Astrocyte of the cerebellum (primary cell): Measurements from ENCODE around the gene AGAP5.
"Not testable (repeated sequence)": the region's sequence is repeated elsewhere in the genome, so short reads cannot be mapped to it uniquely, and the experiment has no call there.

Experiments used
- DNase-seq: peaks from one replicate; pipeline ENCODE4 v3.0.0-alpha.2; 2011; ENCODE audit warnings: low read depth
- H3K4me3 ChIP-seq: 2 replicates; pipeline ENCODE4 v1.5.1; 2011; ENCODE audit warnings: mild to moderate bottlenecking, low read depth, low read length, moderate library complexity
- in situ Hi-C: cut with HindIII; loops from 2 replicates; pipeline ENCODE4 v1.10.0; 2017; ENCODE audit warnings: low sequenced_read_pairs
- TF ChIP-seq, protein P1 (sequence below): IDR thresholded peaks from 2 replicates; pipeline ENCODE4 v1.5.1; 2012; ENCODE audit warnings: low read length, low read depth, moderate library complexity, mild to moderate bottlenecking; ENCODE audit errors: missing control alignments

The AGAP5 gene

DNA sequence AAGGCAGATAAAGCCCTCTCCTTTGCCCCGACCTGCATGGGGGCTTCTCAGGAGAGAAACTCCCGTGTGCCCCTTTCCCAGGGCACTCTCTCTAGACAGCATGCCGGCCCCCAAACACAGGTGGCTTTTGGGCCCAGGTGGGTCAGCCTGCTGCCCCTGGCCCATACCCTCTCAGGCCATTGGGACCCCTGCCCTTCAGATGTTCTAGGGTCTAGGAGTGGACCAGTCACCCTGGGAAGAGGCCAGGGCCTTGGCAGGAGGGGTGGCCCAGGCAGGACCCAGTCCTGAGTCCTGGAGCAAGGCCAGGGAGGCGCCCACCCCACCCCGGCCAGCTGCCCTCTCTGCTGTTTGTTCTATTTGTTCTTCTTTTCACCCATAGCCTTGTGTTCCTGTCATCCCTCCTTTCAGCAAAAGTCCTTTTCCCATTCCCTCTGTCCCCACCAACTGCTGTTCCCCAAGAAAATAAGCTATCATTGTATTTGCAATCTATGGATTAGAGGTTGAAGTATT lies 36.9 kb upstream of the AGAP5 start:
- H3K4me3 ChIP-seq: no peak overlapping the region
- DNase-seq: no peak
- TF ChIP-seq, protein P1, sequence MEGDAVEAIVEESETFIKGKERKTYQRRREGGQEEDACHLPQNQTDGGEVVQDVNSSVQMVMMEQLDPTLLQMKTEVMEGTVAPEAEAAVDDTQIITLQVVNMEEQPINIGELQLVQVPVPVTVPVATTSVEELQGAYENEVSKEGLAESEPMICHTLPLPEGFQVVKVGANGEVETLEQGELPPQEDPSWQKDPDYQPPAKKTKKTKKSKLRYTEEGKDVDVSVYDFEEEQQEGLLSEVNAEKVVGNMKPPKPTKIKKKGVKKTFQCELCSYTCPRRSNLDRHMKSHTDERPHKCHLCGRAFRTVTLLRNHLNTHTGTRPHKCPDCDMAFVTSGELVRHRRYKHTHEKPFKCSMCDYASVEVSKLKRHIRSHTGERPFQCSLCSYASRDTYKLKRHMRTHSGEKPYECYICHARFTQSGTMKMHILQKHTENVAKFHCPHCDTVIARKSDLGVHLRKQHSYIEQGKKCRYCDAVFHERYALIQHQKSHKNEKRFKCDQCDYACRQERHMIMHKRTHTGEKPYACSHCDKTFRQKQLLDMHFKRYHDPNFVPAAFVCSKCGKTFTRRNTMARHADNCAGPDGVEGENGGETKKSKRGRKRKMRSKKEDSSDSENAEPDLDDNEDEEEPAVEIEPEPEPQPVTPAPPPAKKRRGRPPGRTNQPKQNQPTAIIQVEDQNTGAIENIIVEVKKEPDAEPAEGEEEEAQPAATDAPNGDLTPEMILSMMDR: no peak
- in situ Hi-C loops: no loop called here

DNA sequence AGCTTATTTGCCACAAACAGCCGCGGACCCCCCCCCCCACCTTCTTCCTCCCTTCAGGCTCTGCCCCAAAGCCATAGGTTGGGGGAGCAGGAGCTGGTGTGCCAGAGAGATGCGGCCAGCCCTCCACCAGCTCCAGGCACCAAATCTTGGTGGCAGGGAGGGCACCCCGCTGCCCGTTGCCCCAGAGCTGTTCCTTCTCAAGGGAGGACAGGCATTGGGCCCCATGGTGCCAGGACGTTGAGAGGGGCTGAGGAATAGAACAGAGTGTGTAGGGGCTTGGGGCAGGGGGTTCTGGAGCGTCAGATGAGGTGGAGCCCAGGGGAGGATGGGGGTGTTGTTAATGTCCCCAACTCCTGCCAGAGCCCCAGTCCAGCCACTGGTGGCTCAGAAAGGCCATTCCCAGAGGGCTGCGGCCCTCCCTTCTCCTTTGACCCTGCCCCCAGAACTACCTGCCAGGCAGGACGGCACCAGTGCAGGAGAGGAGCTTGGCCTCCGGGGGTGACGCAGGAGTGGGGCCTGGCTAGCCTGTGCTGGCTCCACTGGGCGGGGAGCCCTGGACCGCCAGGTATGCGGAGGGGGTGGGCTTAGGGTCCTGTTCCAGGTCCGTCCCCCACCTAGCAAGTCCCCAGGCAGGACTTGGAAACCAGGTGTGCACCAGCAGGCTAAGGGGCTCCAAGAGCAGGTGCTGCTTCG lies 36.3 kb upstream of the AGAP5 start:
- no peak overlapping the region for H3K4me3 ChIP-seq
- in situ Hi-C loops: no loop called here
- DNase-seq: no peak
- TF ChIP-seq, protein P1: no peak

DNA sequence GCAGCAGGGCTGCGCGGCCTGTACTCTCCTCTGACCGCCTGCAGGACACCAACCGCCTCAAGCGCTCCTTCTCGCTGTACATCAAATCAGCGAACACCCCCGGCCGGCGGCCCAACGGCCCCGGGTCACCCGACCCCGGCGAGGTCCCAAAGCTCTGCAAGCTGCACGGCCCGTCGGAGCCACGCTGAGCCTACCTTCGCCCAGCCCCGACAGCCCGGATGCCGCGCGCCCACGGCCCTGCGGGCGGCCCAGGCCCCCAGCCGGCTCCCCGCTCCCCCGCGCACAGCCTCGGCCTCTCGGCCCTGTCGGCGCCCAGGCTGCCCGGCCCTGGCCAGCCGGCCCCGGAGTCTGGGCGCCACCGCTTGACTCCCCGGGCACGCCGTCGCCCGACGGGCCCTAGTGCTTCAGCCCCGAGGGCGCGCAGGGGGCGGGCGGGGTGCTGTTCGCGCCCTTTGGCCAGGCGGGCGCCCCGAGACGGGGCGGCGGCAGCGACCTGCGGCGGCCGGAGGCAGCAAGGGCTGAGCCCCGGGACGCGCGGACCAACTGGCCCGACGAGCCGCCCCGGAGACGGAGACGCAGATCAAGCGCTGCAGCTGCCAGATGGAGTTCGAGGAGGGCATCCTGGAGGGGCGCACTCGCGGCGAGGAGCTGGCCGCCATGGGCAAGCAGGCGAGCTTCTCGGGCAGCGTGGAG lies 35.2 kb upstream of the AGAP5 start:
- TF ChIP-seq, protein P1: no peak
- no peak overlapping the region for H3K4me3 ChIP-seq
- DNase-seq: no peak
- in situ Hi-C loops: no loop called here

DNA sequence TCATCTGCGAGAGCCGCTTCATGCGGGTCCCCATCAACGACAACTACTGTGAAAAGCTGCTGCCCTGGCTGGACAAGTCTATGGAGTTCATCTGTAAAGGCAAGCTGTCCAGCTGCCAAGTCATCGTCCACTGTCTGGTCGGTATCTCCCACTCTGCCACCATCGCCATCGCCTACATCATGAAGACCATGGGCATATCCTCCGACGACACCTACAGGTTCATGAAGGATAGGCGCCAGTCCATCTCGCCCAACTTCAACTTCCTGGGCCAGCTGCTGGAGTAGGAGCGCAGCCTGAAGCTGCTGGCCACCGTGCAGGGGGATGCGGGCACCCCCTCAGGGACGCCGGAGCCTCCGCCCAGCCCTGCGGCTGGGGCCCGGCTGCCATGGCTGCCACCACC lies 34.5 kb upstream of the AGAP5 start:
- H3K4me3 ChIP-seq: no peak overlapping the region
- DNase-seq: no peak
- in situ Hi-C loops: no loop called here
- TF ChIP-seq, protein P1: no peak

DNA sequence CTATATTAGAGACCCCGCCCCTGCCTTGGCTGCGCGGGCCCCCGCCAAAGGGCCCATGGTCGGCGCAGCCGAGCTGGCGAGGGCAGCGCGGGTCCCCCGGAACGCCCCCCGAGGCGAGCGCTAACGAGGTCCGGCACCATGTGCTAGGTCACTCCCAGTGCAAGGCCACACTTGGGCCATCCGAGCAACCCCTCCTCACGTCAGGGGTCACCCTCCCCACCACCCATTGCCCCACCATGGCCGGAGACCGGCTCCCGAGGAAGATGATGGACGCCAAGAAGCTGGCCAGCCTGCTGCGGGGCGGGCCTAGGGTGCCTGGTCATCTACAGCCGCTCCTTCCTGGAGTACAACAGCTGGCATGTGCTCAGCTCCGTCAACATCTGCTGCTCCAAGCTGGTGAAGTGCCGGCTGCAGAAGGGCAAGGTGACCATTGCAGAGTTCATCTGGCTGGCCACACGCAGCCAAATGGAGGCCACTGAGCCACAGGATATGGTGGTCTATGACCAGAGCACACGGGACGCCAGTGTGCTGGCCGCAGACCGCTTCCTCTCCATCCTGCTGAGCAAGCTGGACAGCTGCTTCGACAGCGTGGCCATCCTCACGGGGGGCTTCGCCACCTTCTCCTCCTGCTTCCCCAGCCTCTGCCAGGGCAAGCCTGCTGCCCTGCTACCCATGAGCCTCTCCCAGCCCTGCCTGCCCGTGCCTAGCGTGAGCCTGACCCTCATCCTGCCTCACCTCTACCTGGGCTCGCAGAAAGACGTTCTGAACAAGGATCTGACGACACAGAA lies 33.9 kb upstream of the AGAP5 start:
- in situ Hi-C loops: no loop called here
- peak overlapping the region; percentile 96 for H3K4me3 ChIP-seq
- no peak for DNase-seq
- TF ChIP-seq, protein P1: no peak

DNA sequence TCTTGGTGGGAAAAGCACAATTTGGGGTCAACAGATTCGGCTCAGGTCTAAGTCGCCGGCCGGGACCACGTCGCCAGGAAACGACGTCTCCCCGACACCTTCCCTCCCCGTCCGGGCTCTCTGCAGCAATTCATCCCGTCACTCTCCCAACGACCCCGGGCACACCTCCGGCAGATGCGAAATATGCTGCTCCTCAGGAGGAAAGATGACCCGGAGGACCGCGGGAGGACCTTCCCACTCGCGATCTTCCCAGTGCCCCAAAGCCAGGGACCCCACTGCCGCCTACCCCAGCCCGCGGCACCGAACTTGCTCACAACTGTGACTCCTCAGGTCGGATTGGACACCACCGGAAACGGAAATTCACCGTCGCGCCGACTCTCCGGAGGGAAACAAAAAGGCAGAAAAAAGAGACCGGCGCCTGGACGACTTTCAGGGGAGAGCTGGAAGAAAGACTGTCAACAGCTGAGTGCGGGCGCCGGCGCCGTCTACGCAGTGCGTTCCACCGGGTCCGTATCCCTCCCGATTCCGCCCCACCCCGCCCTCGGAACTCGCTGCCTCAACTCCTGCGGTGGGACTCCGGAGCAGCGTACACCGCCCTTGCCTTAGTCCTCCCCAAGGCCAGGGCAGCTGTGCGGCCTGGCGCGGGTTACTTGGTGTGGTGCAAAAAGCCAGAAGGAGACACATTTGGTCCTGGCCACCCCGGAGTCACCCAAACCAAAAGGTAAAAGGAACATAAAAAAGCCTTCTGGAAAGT lies 32.4 kb upstream of the AGAP5 start:
- in situ Hi-C loops: no loop called here
- TF ChIP-seq, protein P1: no peak
- DNase-seq: peak; percentile 76
- peak overlapping the region; percentile 96 for H3K4me3 ChIP-seq

DNA sequence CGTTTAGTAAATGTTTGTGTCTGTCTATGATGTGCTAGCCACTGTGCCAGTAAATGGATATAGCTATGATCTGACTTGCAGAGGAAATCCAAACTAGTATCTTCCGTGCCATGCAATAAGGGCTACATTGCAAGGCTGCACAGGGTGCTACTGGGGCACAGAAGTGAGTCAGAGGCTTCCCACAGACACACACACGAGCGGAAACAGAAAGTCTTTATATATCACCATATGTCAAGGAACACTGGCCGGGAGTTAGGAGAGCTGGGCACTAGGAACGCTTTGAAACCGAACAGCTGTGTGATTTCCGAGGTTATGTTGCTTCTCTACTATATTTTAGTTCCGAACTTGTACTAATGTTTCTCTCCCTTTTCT lies 31.9 kb upstream of the AGAP5 start:
- DNase-seq, in situ Hi-C loops: not testable (repeated sequence)
- peak overlapping the region; percentile 96 for H3K4me3 ChIP-seq
